ENCODE measurements around the gene KCTD1. TPM values are rescaled to one million over a fixed set of nuclear protein-coding genes. Genes with fewer than 3 reads are reported as not detected.
A peak's percentile ranks its signal among the peaks of the same experiment; 100 is the strongest.

The KCTD1 gene
- total RNA-seq, 1 donor from 2014 or later: 5.5 TPM

DNA sequence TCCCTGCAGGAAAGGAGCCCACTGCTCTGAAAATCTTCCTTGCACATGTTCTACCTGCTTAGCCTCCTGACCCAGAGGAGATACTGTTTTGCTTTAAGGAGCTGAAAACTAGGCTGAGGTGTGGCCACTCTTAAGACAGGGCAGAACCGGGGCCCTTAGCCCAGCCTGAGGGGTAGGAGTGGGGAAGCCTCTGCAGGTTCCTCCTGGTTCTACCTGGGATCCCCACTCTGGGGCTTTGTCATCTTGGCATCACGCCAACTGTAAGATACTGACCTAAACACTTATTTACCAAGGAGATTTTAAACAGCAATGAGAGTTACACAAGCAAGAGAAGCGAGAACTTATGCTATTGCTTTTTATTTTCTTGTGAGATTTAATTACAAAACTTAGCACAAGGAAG is 86.9 kb downstream of the KCTD1 start:
- H3K27me3 Mint-ChIP-seq (ENCODE audit: insufficient read depth): no peaks in the 10 kb centered on the region
- no peaks in the 10 kb centered on the region for H3K9me3 Mint-ChIP-seq
- no peaks in the 10 kb centered on the region for H3K36me3 Mint-ChIP-seq (ENCODE audit: low read depth)
- no peak overlapping the region for H3K4me3 Mint-ChIP-seq
- DNase-seq (ENCODE audit: low spot score): no peak
- peaks cover 26% of the 10 kb centered on the region for H3K4me1 Mint-ChIP-seq (ENCODE audit: low read depth)
- no peak overlapping the region for H3K27ac Mint-ChIP-seq
- intact Hi-C loops (cut with micrococcal nuclease): loop anchor here (10.0 kb wide), 1 partner anchor 47 kb away; no protein-coding TSS in a partner anchor

DNA sequence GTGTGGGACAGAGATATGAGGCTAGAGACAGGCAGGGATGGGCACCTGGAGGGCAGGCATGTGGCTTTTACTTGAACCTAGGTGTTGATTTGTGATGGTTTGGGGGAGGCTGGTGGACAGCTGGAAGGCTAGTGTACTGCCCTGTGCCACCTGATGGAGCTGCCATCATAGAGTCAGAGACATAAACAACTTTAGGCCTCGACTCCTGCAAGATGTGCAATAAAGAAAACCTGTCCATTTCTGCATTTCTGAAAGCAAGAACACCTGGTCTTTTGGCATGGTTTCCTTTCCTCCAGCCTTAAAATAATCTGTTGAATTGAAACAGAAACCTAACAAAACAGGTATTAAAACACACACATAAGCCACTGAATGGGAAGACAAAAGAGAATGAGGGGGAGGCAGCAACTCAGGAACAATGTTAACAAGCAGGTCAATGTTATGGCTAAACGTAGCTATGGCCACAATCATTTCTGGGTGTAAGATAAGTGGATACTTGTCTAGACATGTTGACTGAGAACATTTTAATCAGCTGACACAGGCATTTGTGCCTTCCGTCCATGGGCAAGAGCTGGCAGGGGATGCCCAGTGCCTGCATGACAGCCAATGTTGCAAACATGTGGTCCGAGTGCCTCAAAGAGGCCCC is 87.8 kb downstream of the KCTD1 start:
- Mint-ChIP-seq H3K27ac (no peak overlapping the region), H3K9me3 (no peaks in the 10 kb centered on the region), H3K4me3 (no peak overlapping the region), H3K4me1 (ENCODE audit: low read depth) (peaks cover 26% of the 10 kb centered on the region), H3K36me3 (ENCODE audit: low read depth) (no peaks in the 10 kb centered on the region), H3K27me3 (ENCODE audit: insufficient read depth) (no peaks in the 10 kb centered on the region)
- no peak for DNase-seq (ENCODE audit: low spot score)
- intact Hi-C loops (cut with micrococcal nuclease): loop anchor here (10.0 kb wide), 1 partner anchor 46 kb away; no protein-coding TSS in a partner anchor

DNA sequence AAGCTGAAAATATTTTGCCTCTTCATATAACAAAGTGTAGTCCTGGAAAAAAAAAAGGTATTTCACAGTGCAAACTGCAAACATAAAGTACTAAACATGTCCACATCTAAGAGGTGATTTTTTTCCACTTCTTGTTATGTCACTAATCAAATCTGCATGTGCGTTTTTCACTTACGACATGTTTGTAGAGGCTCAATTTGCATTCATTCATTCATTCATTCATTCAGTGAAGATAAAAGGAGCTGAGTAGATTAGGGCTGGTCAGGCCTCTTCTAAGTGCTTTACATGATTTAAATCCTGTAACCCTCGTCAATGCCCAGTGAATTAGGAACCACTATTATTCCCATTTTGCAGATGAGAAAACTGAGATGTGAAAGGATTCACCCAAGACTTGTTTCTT is 88.5 kb downstream of the KCTD1 start:
- intact Hi-C loops (cut with micrococcal nuclease): loop anchor here (10.0 kb wide), 1 partner anchor 45 kb away; no protein-coding TSS in a partner anchor
- no peak for DNase-seq (ENCODE audit: low spot score)
- peaks cover 26% of the 10 kb centered on the region for H3K4me1 Mint-ChIP-seq (ENCODE audit: low read depth)
- H3K27ac Mint-ChIP-seq: no peak overlapping the region
- no peak overlapping the region for H3K4me3 Mint-ChIP-seq
- no peaks in the 10 kb centered on the region for H3K36me3 Mint-ChIP-seq (ENCODE audit: low read depth)
- H3K27me3 Mint-ChIP-seq (ENCODE audit: insufficient read depth): no peaks in the 10 kb centered on the region
- no peaks in the 10 kb centered on the region for H3K9me3 Mint-ChIP-seq

DNA sequence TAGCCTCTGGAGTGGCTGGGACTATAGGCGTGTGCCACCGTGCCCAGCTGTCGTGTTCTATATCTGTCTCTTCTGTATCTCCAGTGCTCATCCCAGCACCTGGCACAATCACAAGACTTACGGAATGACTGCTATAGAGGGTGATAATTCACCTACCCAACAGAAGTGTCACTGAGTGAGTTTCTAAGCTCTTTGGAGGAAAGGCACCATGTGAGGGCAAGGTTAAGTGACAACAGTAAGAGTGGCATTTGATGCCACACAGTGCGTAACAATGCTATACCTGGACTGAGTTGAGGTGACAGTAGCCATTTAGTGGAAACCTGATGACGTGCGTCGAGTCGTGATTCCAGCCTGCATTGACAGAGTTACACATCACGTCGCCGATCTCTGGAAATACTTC is 89.0 kb downstream of the KCTD1 start:
- H3K4me3 Mint-ChIP-seq: no peak overlapping the region
- DNase-seq (ENCODE audit: low spot score): no peak
- H3K9me3 Mint-ChIP-seq: no peaks in the 10 kb centered on the region
- no peak overlapping the region for H3K27ac Mint-ChIP-seq
- no peaks in the 10 kb centered on the region for H3K36me3 Mint-ChIP-seq (ENCODE audit: low read depth)
- H3K4me1 Mint-ChIP-seq (ENCODE audit: low read depth): peaks cover 26% of the 10 kb centered on the region
- intact Hi-C loops (cut with micrococcal nuclease): no loop called here
- no peaks in the 10 kb centered on the region for H3K27me3 Mint-ChIP-seq (ENCODE audit: insufficient read depth)

DNA sequence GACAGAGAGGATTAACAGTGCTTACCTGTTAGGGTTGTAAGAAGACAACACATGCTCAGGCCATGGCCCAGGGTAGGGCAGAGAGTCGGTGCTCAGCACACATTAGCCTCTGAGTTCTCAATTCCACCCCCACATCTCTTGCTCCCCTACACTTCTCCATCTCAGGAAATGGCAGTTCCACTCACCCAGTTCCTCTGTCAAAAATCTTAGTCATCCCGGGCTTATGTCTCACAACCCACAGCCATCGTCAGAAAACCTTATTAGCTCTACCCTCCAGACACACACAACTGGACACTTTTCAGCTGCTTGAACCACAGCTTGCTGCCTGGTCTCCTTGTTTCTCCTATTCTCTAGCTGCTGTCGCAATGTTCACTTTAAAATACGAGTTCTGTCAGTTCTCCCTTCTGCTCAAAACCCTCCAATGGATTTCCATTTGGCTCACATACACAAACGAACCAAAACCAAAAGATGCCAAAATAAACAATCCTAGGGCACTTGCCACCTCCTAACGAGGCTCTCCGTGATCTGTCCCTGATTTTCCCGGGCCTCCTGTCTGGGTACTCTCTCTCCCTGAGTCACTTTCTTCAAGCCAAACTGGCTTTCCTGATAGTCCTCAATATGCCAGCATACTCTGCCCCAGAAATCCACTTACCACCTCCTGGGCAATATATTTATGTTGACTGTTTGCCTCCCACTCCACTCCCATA is 89.7 kb downstream of the KCTD1 start:
- Mint-ChIP-seq H3K4me3 (no peak overlapping the region), H3K9me3 (no peaks in the 10 kb centered on the region), H3K27me3 (ENCODE audit: insufficient read depth) (no peaks in the 10 kb centered on the region), H3K36me3 (ENCODE audit: low read depth) (no peaks in the 10 kb centered on the region), H3K4me1 (ENCODE audit: low read depth) (peaks cover 26% of the 10 kb centered on the region), H3K27ac (peak overlapping the region; percentile 5)
- peak; percentile 1 for DNase-seq (ENCODE audit: low spot score)
- intact Hi-C loops (cut with micrococcal nuclease): no loop called here

DNA sequence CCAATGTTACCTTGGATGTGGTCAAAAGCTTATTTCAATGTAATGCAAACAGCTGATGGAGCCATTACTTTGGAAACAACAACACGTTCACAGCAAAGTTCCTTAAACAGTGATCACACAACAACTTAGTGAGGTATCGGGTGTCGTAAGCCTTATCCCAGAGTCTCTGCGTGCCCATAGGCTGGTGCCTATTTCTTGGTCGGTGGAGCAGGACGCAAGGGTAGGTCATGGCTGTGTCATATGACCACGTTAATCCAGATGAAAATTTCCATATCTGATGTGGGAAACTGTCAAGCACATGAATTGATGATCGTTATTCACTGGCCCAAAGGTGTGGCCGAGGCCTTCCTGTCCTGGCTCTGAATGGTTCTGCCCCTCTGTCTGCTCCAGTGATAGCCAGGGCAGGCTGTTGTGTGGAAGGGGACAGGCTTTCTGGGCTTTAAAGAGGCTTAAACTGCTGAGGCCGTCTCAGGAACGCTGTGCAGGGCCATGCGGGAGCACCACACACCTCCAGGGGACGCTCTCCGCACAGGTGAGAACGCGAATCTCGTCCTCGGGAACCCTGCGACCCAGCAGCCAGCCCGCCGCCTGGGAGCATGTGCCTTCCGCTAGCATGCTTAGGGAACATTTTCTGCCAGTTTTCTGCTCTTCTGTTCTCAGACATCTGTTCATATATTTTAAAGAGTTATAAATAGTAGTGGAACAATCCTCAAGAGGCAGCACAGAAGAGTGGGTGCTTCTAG is 90.6 kb downstream of the KCTD1 start:
- H3K36me3 Mint-ChIP-seq (ENCODE audit: low read depth): no peaks in the 10 kb centered on the region
- intact Hi-C loops (cut with micrococcal nuclease): no loop called here

DNA sequence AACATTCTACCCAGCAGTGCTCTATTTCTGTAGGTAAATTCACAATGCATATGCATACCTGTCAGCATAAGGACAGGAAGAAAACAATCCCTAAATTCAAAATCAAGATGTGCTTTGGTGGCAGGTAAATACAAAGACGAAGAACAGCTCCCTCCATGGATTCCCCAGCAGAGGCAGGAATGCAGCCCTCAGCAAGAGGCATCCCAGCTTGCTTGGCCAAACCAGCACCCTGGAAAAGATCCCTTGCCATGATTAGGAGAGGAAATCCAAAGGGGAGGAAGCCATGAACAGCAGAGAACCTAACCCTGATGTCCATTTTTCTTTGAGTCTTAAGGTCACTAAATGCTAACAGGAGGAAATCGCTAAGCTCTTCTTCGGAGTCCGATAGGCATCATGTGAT is 91.2 kb downstream of the KCTD1 start:
- intact Hi-C loops (cut with micrococcal nuclease): no loop called here
- Mint-ChIP-seq H3K27ac (no peak overlapping the region), H3K36me3 (ENCODE audit: low read depth) (no peaks in the 10 kb centered on the region), H3K27me3 (ENCODE audit: insufficient read depth) (no peaks in the 10 kb centered on the region), H3K4me1 (ENCODE audit: low read depth) (peaks cover 26% of the 10 kb centered on the region), H3K4me3 (no peak overlapping the region), H3K9me3 (no peaks in the 10 kb centered on the region)
- DNase-seq (ENCODE audit: low spot score): no peak

More for the DNA sequence above, 90.6 kb downstream of the KCTD1 start:
- Mint-ChIP-seq H3K27me3 (ENCODE audit: insufficient read depth) (no peaks in the 10 kb centered on the region), H3K4me1 (ENCODE audit: low read depth) (peaks cover 26% of the 10 kb centered on the region), H3K9me3 (no peaks in the 10 kb centered on the region), H3K4me3 (no peak overlapping the region), H3K27ac (no peak overlapping the region)
- DNase-seq (ENCODE audit: low spot score): no peak

DNA sequence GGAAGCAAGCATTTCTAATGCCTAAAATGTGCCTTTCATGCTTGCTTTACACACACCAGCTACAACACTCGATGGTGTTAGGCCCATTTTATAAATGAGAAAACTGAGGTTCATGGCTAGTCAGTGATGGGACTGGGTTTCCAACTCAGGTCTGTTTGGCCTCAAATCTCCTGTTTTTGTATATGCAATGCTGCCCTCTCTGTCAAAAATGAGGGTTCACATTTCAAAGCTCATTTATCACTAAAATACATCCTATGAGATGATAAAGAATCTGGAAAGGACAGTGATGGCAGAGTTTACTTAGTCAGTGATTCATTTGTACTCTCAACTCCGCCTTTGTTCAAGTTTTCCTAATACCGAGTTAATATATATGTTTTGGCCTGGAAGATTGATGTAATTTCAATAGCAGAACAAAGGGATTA is 92.3 kb downstream of the KCTD1 start:
- no peaks in the 10 kb centered on the region for H3K9me3 Mint-ChIP-seq
- no peak overlapping the region for H3K27ac Mint-ChIP-seq
- intact Hi-C loops (cut with micrococcal nuclease): no loop called here
- no peak for DNase-seq (ENCODE audit: low spot score)
- no peak overlapping the region for H3K4me3 Mint-ChIP-seq
- no peaks in the 10 kb centered on the region for H3K27me3 Mint-ChIP-seq (ENCODE audit: insufficient read depth)
- no peaks in the 10 kb centered on the region for H3K36me3 Mint-ChIP-seq (ENCODE audit: low read depth)
- H3K4me1 Mint-ChIP-seq (ENCODE audit: low read depth): peaks cover 26% of the 10 kb centered on the region

DNA sequence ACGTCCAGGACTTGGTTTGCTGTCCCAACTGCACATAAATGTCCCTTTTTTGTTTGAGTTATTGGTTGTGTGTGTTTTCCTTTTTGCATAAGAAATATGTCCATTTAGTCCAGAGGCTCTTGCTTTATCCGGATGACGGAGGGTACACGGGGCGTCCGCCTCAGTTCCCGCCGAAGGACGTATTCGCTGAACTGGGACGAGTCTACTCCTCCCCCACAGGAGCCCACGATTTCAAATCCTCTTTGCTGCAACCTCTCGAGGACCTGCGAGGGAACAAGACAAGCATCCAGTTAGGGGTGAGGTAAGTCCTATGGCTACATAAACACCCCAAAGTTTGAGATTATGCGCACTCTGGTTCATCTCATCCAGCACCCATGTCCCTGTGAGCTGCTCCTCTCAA is 92.7 kb downstream of the KCTD1 start:
- intact Hi-C loops (cut with micrococcal nuclease): no loop called here

DNA sequence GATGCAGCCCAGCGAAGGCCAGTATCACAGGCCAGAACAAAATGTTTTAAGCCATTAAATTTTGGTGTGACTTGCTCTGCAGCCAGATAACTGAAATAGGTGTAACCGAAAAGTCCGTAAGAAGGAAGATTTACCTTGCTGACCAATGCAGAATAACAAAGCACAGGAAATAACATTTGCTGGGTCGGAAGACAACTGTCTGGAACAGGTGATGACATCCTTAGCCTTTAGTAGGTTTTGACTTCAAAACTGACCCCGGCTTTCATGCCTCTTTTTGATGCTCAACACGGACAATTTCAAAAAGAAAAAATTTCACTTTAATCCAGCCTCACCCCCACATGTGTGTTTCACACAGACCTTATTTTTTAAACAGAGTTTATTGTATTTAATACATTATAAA is 93.7 kb downstream of the KCTD1 start:
- no peaks in the 10 kb centered on the region for H3K27me3 Mint-ChIP-seq (ENCODE audit: insufficient read depth)
- no peaks in the 10 kb centered on the region for H3K36me3 Mint-ChIP-seq (ENCODE audit: low read depth)
- no peak for DNase-seq (ENCODE audit: low spot score)
- H3K4me1 Mint-ChIP-seq (ENCODE audit: low read depth): peaks cover 15% of the 10 kb centered on the region
- no peak overlapping the region for H3K4me3 Mint-ChIP-seq
- intact Hi-C loops (cut with micrococcal nuclease): no loop called here
- H3K27ac Mint-ChIP-seq: no peak overlapping the region
- no peaks in the 10 kb centered on the region for H3K9me3 Mint-ChIP-seq

More for the DNA sequence above, 92.7 kb downstream of the KCTD1 start:
- H3K27ac Mint-ChIP-seq: no peak overlapping the region
- no peak overlapping the region for H3K4me3 Mint-ChIP-seq
- DNase-seq (ENCODE audit: low spot score): no peak
- no peaks in the 10 kb centered on the region for H3K9me3 Mint-ChIP-seq
- H3K4me1 Mint-ChIP-seq (ENCODE audit: low read depth): peaks cover 22% of the 10 kb centered on the region
- H3K36me3 Mint-ChIP-seq (ENCODE audit: low read depth): no peaks in the 10 kb centered on the region
- H3K27me3 Mint-ChIP-seq (ENCODE audit: insufficient read depth): no peaks in the 10 kb centered on the region

DNA sequence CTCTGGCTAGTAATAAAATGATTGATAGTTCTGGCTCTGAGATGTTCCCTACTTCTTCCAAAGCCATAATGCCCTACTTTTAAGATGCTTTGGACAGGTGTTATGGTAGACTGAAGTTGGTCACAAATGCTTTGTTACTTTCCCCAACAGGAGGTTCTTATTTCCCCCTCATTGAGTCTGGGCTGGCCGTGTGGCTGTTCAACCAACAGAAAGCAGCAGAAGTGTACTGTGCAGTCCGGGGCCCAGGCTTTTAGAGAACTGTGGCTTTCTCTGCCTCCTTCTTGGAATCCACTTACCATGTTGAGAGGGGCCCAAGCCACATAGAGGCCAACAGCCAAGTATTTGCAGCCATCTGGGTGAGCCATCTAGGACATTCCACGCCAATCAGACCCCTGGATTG is 94.2 kb downstream of the KCTD1 start:
- no peaks in the 10 kb centered on the region for H3K9me3 Mint-ChIP-seq

DNA sequence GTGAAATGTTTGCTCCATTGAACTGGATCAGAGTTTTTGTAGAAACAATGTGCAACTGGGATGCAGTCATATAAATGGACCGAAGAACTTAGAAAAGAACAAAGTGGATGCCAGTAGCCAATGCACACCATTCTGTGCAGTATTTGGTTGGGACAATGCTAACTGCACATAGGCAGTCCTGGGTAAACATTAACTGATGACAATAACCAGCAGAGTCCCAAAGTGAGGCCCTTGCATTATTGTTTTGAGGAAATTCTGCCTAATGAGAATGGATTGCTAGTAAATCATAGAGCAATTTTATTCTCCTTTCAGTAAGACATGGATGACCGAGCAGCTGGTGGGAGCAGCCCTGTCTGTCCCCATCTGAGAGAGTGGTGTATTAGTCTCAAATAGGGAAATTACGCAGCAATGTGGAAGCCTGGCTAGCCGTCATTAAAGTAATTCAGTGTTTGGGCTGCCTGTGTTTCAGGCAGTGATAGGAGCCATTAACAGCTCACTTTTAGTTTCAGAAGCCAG is 94.9 kb downstream of the KCTD1 start:
- Mint-ChIP-seq H3K4me3 (no peak overlapping the region), H3K4me1 (ENCODE audit: low read depth) (peaks cover 7% of the 10 kb centered on the region), H3K27me3 (ENCODE audit: insufficient read depth) (no peaks in the 10 kb centered on the region), H3K36me3 (ENCODE audit: low read depth) (no peaks in the 10 kb centered on the region), H3K9me3 (no peaks in the 10 kb centered on the region), H3K27ac (no peak overlapping the region)
- intact Hi-C loops (cut with micrococcal nuclease): no loop called here
- DNase-seq (ENCODE audit: low spot score): no peak

More for the DNA sequence above, 94.2 kb downstream of the KCTD1 start:
- H3K27ac Mint-ChIP-seq: no peak overlapping the region
- no peaks in the 10 kb centered on the region for H3K36me3 Mint-ChIP-seq (ENCODE audit: low read depth)
- no peaks in the 10 kb centered on the region for H3K27me3 Mint-ChIP-seq (ENCODE audit: insufficient read depth)
- no peak for DNase-seq (ENCODE audit: low spot score)
- intact Hi-C loops (cut with micrococcal nuclease): no loop called here
- no peak overlapping the region for H3K4me3 Mint-ChIP-seq
- H3K4me1 Mint-ChIP-seq (ENCODE audit: low read depth): peaks cover 14% of the 10 kb centered on the region

All from activated T-helper 1 cell treated with anti-CD3 and anti-CD28 coated beads, Interleukin-12 subunit alpha, Interleukin-12 subunit beta, Interleukin-2, Interleukin-4 antibody, amounts not matched to agents 30 ng/mL and 10 ng/mL and 1 ng/mL, durations not matched to agents 14 hours and 24 hours and 36 hours (primary cell).